NCI-H1436 treated with DMSO at 0.1 percent for 48 hours (cell line): Measurements from ENCODE around the gene RAB21.

Experiments
- DNase-seq: peaks from one replicate; lab custom pipeline; 2025; lab: John Stamatoyannopoulos, UW

RAB21 gene, protein sequence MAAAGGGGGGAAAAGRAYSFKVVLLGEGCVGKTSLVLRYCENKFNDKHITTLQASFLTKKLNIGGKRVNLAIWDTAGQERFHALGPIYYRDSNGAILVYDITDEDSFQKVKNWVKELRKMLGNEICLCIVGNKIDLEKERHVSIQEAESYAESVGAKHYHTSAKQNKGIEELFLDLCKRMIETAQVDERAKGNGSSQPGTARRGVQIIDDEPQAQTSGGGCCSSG

GRCh38 chr12:71754461-71755145 lies at the start of gene RAB21:
RAB21 (plus strand) TSS chr12:71754863; CDS start chr12:71755130, 267 bp downstream.
- DNase-seq: peak; percentile 84

- DNase-seq: no peak
Measured at GRCh38 chr12:71704920-71705319, 49.7 kb upstream of the RAB21 start.

DNA sequence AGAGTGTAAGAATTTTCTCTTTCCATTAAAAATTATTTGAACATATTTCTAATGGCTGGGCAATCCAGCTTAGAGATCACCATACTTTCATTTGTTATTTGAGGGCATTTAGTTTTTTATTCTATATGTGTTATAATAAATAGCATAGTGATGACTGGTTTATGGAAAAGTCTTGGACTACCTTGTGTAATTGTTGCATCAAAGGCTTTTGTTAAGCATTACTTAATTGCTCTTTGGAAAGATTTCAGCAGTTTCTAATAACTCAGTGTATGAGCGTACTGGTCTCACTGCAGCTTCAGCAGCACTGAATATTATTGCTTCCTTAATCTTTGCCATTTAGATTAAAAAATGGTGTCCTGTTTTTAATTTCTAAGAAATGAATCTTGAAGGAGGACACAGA lies 46.0 kb upstream of the RAB21 start:
- no peak for DNase-seq

- DNase-seq: no peak
Measured at GRCh38 chr12:71710276-71711125, 44.2 kb upstream of the RAB21 start.

DNA sequence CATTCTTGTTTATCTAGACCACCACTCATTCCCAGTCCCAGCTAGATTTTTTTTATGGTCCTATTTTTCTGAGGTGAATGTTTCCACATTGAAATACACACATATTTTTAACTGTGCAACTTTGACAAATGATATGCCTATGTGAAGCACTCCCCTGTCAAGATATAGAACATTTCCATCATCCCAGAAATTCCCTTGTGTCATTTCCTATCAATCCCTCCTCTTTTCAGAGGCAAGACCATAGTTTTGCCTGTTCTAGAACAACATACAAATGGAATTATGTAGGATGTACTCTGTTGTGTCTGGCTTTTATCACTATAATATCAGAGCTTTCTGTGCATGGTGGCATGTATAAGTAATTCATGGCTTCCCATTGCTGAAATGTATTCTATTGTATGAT lies 36.1 kb upstream of the RAB21 start:
- DNase-seq: no peak

DNA sequence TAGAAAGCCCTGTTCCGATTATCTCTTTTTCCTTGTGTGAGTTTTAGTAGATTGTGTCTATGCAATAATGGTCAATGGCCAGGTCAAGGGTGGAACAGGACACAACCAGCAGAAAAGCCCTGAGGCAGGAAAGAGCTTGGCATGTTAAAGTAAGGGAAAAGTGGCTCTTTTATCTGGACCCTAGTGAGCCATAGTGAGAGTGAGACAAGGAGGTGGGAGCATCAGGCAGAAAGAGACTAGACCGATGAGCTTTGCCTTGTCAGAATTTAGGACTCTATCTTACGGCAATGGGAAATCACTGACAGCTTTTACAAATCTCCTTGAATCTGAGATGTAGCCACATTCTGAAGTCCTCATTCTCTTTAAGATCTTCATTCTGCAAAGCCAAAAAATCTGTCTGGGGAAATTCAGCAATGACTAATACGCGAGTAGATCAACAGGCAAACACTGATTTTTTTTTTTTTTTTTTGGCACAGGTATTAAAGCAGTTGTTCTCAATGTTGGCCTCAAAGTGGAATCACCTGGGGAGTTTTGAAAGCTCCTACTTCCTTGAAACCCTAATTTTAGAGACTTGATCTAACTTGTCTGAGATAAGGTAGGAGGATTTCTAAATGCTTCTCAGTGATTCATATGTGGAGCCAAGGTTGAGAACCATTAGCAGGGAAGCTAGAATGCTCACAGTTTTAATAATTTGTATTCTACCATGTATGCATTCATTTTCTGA lies 34.9 kb upstream of the RAB21 start:
- DNase-seq: no peak

- no peak for DNase-seq
Measured at GRCh38 chr12:71721783-71722505, 32.7 kb upstream of the RAB21 start.

DNA sequence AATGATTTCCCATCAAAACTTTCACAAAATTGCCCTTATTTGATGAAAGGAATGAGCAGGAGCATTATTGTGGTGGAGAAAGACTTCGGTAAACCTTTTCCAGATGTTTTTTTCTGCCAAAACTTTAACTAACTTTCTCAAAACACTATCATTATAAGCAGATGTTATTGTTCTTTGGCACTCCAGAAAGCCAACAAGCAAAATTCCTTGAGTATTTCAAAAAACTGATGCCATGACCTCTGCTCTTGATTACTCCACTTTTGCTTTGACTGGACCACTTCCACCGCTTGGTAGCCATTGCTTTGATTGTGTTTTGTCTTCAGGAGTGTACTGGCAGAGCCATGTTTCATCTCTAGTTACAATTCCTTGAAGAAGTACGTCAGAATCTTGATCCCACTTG lies 29.7 kb upstream of the RAB21 start:
- DNase-seq: no peak

DNA sequence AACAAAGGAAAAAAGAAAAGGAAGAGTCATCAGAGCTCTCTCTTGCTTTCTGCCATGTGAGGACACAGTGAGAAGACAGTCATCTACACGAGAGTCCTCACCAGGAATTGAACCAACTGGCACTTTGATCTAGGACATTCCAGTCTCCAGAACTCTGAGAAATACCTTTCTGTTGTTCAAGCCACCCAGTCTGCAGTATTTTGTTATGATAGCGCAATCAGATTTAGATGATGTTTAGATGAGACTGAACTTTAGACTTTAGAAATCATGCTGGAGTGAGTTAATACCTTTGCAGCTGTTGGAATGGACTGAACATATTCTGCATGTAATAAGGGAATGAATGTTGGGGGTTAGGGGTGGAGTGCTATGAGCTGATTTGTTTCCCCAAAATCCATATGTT lies 28.1 kb upstream of the RAB21 start:
- DNase-seq: no peak

- DNase-seq: no peak
Measured at GRCh38 chr12:71727958-71728357, 26.7 kb upstream of the RAB21 start.

GRCh38 chr12:71730936-71731335 lies 23.7 kb upstream of the RAB21 start:
- DNase-seq: no peak

GRCh38 chr12:71731439-71732356 lies 23.0 kb upstream of the RAB21 start:
- DNase-seq: no peak

DNA sequence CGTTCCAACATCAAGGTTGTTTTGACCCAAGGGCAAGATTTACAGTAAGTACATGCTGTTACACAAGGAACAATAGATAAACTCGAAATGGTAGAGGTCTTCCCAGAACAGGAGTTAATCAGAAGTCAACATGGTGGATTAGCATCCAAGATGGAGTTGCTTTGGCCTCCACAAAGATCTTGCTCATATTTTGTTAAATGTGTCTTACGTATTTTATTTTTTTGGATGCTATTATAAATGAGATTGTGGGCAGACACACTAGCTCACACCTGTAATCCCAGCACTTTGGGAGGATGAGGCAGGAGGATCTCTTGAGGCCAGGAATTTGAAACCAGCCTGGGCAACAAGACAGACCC lies 22.3 kb upstream of the RAB21 start:
- no peak for DNase-seq

- no peak for DNase-seq
Measured at GRCh38 chr12:71737197-71737596, 17.5 kb upstream of the RAB21 start.

DNA sequence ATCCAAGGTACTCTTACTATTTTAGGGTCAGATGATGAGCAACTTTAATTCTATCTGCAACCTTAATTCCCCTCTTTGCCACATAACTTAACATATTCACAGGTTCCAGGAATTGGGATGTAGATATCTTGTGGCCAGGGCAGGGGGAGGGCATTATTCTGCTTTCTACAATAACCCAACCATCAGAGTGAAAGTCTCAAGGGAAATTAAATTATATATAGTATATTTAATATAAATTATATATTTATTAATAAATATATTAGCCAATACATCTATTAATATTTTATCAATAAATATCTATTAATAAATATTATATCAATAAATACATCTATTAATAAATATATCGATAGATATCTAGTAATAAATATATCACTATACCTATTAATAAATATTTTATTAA lies 11.7 kb upstream of the RAB21 start:
- DNase-seq: no peak

- DNase-seq: no peak
Measured at GRCh38 chr12:71744522-71745300, 10.0 kb upstream of the RAB21 start.

GRCh38 chr12:71746974-71747611 lies 7.6 kb upstream of the RAB21 start:
- no peak for DNase-seq

GRCh38 chr12:71748081-71748850 lies 6.4 kb upstream of the RAB21 start:
- DNase-seq: no peak

DNA sequence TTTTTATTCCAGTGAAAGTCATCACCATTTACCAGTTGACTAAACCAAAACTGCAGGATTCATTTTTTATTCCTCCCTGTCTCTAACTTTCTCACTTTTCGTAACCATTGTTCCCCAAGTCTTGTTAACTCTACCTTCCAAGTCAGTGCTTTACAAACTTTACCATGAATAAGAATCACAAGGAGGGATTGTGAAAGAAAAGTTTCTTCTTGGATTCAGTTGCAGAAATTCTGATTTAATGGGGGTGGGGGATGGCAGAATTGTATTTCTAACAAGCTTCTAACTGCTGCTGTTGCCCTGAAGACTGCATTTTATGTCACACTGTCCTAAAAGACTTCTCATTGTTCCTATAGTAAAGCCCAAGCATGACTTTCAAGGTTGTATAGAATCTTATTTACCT lies 5.0 kb upstream of the RAB21 start:
- DNase-seq: no peak
